GM19099 (cell line): ENCODE data around the gene TXNRD2.

ENCODE experiments used
- POLR2A ChIP-seq: IDR thresholded peaks from 3 replicates; pipeline ENCODE4 v1.6.1; 2011; ENCODE audit warnings: low read depth; ENCODE audit not compliant: insufficient read length; ENCODE audit errors: extremely low read depth

Gene TXNRD2

DNA sequence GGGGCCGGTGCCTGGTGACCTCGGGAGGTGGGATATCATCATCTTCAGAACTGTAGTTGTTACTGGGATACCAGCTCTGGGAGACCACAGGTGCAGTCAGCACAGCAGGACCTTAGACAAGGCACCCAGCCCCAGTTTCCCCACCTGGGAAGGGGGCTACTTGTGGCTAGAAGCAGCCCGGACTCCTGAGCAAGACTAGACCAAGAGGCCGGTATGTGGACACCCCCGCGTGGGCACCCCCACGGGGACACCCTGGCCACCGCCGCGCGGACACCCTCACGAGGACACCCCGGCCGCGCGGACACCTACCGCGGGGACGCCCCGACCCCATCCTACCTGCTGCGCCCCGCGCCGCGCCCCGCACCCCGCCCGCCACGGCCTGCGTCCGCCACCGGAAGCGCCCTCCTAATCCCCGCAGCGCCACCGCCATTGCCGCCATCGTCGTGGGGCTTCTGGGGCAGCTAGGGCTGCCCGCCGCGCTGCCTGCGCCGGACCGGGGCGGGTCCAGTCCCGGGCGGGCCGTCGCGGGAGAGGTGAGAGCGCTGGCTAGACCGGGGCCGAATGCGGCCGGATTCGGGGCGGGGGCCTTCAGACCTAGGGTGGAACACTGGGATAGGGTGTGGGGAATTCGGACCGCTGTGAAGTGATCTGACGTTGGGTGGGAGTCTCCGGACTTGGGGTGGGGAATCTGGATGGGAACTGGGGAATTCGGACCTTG lies at the start of gene TXNRD2, which contains the start of gene COMT:
TSS of gene TXNRD2 (minus strand) at position 454 of the 718 bp plus-strand sequence. CDS start at position 439, 15 bp downstream.
TSS of gene COMT (plus strand) at position 408 of the 718 bp plus-strand sequence. CDS start 20,755 bp downstream, outside the sequence.
- peak; percentile 86 for TF ChIP-seq POLR2A

- no peak for TF ChIP-seq POLR2A
These were observed 49.7 kb upstream of the TXNRD2 start for GRCh38 chr22:19991395-19991644.

DNA sequence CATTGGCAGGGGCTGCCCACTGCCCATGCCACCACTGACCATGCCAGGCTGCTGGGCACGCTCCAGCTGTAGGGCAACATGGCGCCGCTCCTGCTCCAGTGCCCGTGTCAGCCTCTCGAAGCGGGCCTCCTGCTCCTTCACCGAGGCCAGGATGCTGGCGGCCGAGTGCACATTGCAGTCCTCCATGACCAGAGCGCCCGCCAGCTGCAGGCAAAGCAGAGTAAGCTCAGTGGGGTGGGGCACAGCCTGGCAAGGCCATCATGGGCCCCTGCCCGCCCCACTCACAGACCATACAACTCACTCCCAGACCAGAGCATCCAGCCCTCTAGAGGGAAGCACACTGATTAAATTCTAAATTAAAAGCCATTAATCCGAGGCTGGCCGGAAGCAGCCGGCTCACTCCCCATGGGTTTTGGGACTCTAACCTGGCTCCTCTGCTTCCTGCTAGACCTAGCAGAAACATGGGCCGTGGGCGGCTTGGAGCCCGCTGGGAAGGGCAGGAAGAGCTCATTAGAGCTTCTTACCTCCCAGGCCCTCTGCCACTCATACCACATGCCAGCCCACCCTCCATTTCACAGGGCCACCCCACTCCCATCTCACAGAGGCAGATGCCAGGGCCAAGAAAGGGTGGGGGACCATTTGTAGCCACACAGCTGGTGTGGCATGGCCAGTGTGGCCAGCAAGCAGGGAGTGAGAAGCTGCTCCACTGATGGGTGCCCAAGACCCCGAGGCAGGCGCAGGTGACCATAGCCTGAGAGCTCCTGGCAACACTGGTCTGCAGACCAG lies 49.2 kb upstream of the TXNRD2 start:
- no peak for TF ChIP-seq POLR2A

DNA sequence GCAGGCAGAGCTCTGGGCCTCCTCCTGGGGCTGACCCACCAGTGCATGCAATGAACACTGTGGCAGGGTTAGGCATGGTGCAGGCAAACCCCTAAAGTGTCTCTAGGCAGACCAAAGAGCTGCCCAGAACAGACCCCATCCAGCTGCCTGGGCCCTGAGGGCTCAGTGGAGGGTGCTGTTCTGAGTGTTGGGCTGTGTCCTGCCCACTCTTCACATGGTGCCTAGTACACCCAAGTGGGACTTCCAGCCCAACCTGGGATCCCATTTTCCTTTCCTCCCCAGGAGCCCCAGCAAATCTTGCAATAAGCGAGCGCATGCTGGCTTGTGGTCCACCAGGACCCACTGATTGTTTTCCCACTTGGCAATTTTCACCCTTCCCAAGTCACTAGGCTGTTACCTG lies 48.6 kb upstream of the TXNRD2 start:
- no peak for TF ChIP-seq POLR2A

DNA sequence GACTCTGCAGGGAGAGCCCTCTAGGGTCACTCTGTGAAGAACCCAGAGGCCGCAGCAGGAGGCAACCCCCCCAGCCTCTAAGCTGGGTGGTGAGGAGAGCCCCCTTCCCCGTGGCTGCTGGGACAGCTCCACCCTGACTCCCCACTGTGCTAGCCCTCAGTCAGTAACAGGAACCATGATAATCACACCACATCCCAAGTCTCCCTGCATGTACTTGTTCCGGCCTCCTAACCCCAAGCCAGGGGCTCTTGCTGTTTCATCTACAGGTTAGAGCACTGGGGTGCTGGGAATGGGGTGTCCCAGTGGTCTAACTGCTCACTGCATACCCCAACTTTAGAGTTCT lies 48.1 kb upstream of the TXNRD2 start:
- no peak for TF ChIP-seq POLR2A

- no peak for TF ChIP-seq POLR2A
These were observed 47.5 kb upstream of the TXNRD2 start for GRCh38 chr22:19988965-19989724.

GRCh38 chr22:19988331-19988808 lies 46.8 kb upstream of the TXNRD2 start:
- no peak for TF ChIP-seq POLR2A

- no peak for TF ChIP-seq POLR2A
These were observed 46.0 kb upstream of the TXNRD2 start for GRCh38 chr22:19987394-19988306.

- TF ChIP-seq POLR2A: no peak
These were observed 45.1 kb upstream of the TXNRD2 start for GRCh38 chr22:19986410-19987341.

DNA sequence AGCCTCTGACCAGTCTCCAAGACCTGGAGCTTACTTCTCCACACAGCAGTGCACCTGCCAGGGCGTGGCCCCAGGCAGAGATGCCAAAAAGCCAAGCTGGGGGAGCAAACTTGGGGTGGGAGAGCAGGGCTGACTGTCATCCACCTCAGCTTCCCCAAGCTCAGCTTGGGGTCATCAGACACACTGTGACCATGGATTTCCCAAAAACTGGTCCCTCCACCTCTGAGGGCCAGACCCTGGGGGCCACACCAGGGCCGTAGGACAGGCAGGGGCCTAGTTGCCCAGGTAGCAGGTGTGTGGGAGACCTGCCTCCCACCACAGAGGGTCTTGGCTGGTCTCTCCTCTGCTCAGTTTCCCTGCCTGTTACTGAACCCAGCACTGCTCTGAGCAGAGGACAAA lies 44.4 kb upstream of the TXNRD2 start:
- no peak for TF ChIP-seq POLR2A

GRCh38 chr22:19984851-19985811 lies 43.5 kb upstream of the TXNRD2 start:
- TF ChIP-seq POLR2A: no peak

DNA sequence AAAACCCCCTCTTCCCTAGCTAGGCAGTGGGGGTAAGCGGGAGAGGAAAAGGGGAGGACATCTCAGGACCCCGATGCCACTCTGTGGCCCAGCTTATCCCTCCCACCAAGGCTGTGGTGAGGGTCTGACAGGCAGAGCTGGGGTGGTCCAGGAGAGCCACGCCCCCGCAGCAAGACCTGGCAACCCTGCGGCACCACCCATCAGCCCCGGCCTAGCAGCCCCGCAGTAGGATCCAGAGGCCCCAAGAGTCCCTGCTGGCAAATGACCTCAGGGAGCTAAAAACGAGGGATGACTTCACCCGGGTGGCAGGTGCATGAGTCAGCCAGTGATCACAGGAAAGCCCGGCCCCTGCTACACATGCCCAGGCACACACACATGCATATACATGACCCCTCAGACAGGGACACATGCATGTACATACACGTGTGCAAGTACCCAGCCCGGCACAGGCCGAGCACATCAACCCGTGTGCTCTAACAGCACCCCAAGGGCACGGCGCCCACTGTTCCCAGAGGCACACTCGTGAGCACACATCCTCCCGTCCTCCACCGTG lies 42.7 kb upstream of the TXNRD2 start:
- TF ChIP-seq POLR2A: no peak
